ENCODE results near the gene ACOX1.

ACOX1 gene

DNA sequence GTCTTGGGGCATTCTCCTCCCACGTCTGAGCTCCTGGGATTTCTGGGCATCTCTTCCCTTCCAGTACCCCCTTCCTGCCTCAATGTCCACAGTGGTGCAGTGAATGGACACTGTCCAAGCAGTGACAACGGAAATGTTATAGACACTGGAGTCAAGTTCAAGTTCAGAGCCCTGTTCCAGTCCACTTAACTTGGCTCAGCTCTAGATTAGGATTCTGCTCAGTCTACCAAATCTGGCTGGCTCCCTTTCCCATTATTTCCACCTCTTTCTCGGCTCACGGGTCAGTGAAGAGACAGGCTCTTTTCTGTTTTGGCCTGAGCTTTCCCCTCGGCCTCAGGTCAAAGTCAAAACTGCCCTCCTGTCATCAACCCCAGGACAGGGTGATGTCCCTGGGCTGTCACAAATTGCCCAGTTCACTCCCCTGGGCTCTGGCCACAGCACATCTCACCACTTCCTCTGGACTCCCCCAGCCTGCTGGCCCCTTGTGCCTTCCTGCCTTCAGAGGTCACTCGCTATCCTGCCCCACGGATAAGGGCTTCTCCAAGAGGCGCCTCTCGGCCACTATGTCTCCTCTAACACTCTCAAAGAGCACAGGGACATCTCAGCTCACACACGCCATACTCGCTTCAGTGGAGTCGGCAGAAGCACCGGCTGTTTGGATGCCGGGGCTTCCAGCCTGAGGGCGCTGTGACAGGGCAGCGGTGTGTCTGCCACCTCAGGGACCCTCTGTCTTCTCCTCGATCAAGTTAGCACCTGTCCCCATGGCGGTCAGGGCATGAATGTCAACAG, 56.6 kb downstream of the ACOX1 start:
- no peaks in the 10 kb centered on the region for H3K9me3 ChIP-seq (ENCODE audit: control insufficient read depth, insufficient read depth, low read length)
- peaks cover 9% of the 10 kb centered on the region for H3K36me3 ChIP-seq (ENCODE audit: control insufficient read depth, insufficient read depth, low read length)
- no peak overlapping the region for H3K4me3 ChIP-seq (ENCODE audit: low read depth, low read length)

DNA sequence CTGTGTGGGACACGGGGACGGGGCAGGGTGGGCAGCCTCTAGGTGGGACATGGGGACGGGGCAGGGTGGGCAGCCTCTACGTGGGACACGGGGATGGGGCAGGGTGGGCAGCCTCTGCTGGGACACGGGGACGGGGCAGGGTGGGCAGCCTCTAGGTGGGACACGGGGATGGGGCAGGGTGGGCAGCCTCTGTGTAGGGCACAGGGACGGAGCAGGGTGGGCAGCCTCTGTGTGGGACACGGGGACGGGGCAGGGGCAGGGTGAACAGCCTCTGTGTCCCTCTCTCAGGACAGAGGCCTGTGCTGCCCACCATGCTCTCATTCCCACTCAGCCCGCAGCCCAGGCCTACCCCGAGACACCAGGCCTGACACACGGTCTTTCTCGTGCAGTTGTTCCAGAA, 57.4 kb downstream of the ACOX1 start:
- H3K36me3 ChIP-seq (ENCODE audit: control insufficient read depth, insufficient read depth, low read length), result peaks cover 9% of the 10 kb centered on the region
- H3K27me3 ChIP-seq (ENCODE audit: control insufficient read depth, insufficient read depth, low read length), result no peaks in the 10 kb centered on the region
- H3K9ac ChIP-seq (ENCODE audit: low read depth, low read length), result no peak overlapping the region
- no peaks in the 10 kb centered on the region for H3K9me3 ChIP-seq (ENCODE audit: control insufficient read depth, insufficient read depth, low read length)
- H3K4me3 ChIP-seq (ENCODE audit: low read depth, low read length), result no peak overlapping the region
- H3K4me1 ChIP-seq (ENCODE audit: control insufficient read depth, insufficient read depth, low read length), result no peaks in the 10 kb centered on the region

More for the DNA sequence above, 56.6 kb downstream of the ACOX1 start:
- Histone ChIP-seq H3K27me3 (ENCODE audit: control insufficient read depth, insufficient read depth, low read length) (no peaks in the 10 kb centered on the region), H3K4me1 (ENCODE audit: control insufficient read depth, insufficient read depth, low read length) (no peaks in the 10 kb centered on the region), H3K9ac (ENCODE audit: low read depth, low read length) (no peak overlapping the region)

DNA sequence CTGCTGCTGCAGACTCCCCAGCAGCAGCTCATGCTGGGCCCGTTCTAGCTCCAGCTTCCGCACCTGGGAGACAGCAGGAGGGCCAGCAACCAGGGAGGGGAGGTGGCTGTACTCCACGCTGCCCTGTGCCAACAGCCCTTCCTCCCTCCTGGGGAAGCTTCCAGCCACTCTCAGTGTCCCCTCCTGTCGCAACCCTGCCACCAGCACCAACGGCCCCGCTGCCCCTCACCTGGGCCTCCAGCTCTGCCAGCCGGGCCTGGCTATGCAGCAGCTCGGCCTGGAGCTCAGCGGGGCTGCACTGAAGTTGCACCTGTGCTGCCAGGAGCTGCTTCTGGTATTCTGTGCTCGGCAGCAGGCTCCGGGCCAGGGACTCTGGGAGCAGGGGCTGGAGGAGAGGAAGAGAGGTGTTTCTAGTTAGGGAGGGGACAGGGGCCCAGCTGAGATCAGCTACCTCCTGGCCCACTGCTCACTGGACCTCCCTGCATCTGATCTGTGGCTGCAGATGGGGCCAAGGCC, 58.9 kb downstream of the ACOX1 start:
- Histone ChIP-seq H3K36me3 (ENCODE audit: control insufficient read depth, insufficient read depth, low read length) (peaks cover 6% of the 10 kb centered on the region), H3K27me3 (ENCODE audit: control insufficient read depth, insufficient read depth, low read length) (no peaks in the 10 kb centered on the region), H3K9me3 (ENCODE audit: control insufficient read depth, insufficient read depth, low read length) (no peaks in the 10 kb centered on the region), H3K9ac (ENCODE audit: low read depth, low read length) (no peak overlapping the region), H3K4me3 (ENCODE audit: low read depth, low read length) (no peak overlapping the region), H3K4me1 (ENCODE audit: control insufficient read depth, insufficient read depth, low read length) (no peaks in the 10 kb centered on the region)

DNA sequence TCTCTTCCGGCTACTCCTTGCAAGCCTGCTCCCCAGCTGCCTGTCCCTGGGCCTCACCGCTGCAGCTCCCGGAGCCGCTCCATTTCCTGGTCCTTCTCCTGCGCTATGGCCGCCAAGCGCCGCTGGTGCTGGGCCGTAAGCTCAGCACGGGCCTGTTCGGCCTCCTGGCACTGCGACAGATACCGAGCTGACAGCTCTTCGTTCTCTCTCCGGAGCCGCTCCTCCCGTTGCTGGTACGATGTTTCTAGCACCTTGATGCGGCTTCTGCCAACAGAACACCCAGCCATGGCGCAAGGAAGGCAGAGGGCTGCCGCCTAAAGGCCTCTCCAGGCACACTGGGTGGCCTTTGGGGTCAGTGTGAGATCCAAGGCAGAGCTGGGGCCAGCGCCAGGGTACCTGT, 59.4 kb downstream of the ACOX1 start:
- Histone ChIP-seq H3K9ac (ENCODE audit: low read depth, low read length) (no peak overlapping the region), H3K4me1 (ENCODE audit: control insufficient read depth, insufficient read depth, low read length) (no peaks in the 10 kb centered on the region), H3K27me3 (ENCODE audit: control insufficient read depth, insufficient read depth, low read length) (no peaks in the 10 kb centered on the region), H3K36me3 (ENCODE audit: control insufficient read depth, insufficient read depth, low read length) (peaks cover 6% of the 10 kb centered on the region), H3K4me3 (ENCODE audit: low read depth, low read length) (no peak overlapping the region), H3K9me3 (ENCODE audit: control insufficient read depth, insufficient read depth, low read length) (no peaks in the 10 kb centered on the region)

DNA sequence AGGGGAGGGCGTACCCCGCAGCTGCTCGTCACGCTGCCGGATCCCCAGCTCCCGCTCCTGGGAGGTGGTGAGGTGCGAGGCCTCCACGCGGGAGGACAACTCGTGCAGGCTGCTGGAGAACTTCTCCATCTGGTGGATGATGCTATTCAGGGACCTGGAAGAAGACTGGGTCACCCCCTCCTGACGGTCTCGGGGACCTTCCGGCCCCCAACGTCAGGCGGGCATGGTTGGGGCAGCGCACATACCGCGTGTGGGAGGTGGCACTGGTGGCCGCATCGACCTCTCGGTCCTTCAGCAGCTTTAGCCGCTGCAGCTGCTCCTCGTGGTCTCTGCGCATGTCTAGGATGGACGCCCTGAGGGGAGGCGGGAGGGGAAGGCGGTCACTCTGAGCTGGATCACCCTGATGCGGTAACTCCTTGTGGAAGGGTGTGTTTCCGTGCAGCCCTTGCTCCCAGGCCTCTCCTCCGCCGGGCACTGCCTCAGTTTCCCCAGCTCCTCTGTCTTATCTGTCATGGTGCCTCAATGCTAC, 61.0 kb downstream of the ACOX1 start:
- H3K27me3 ChIP-seq (ENCODE audit: control insufficient read depth, insufficient read depth, low read length), result no peaks in the 10 kb centered on the region
- H3K4me1 ChIP-seq (ENCODE audit: control insufficient read depth, insufficient read depth, low read length), result no peaks in the 10 kb centered on the region
- H3K4me3 ChIP-seq (ENCODE audit: low read depth, low read length), result no peak overlapping the region
- no peak overlapping the region for H3K9ac ChIP-seq (ENCODE audit: low read depth, low read length)
- no peaks in the 10 kb centered on the region for H3K9me3 ChIP-seq (ENCODE audit: control insufficient read depth, insufficient read depth, low read length)
- H3K36me3 ChIP-seq (ENCODE audit: control insufficient read depth, insufficient read depth, low read length), result peaks cover 11% of the 10 kb centered on the region

DNA sequence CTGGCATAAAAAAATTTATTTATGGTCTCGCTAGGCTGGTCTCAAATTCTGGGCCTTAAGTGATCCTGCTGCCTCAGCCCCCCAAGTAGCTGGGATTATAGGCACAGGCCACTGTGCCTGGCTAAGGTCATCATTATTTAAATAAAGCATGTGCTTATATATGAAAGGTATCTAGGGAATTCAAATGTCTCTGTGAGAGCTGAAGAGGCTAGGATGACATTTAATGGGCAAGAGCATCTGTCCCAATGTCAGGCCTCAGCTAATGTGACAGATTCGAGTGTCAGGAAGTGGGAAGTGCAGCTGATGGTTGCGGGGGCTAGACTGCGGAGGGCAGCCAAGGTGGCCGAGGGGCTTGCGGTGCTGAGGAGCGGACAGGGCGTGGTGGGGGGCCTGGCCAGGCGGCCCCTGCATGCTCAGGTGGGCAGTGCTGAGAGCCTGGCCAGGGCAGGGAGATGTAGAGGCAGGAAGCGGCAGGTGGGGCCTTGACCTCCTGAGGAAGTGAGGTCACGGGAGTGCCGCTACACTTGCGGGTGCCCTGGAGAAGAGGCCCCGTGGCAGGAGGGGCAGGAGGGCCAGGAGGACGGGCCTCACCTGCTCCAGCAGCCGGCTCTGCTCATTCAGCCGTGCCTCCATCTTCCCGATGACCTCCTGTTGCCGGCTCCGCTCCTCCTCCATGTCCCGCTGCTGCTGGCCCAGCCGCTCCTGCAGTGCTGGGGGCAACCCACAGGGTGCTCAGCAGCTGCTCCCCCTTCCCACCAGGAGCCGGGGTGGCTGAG, 61.6 kb downstream of the ACOX1 start:
- H3K36me3 ChIP-seq (ENCODE audit: control insufficient read depth, insufficient read depth, low read length), result peaks cover 8% of the 10 kb centered on the region
- no peak overlapping the region for H3K9ac ChIP-seq (ENCODE audit: low read depth, low read length)
- H3K27me3 ChIP-seq (ENCODE audit: control insufficient read depth, insufficient read depth, low read length), result no peaks in the 10 kb centered on the region
- H3K4me1 ChIP-seq (ENCODE audit: control insufficient read depth, insufficient read depth, low read length), result no peaks in the 10 kb centered on the region
- H3K4me3 ChIP-seq (ENCODE audit: low read depth, low read length), result no peak overlapping the region
- H3K9me3 ChIP-seq (ENCODE audit: control insufficient read depth, insufficient read depth, low read length), result no peaks in the 10 kb centered on the region

DNA sequence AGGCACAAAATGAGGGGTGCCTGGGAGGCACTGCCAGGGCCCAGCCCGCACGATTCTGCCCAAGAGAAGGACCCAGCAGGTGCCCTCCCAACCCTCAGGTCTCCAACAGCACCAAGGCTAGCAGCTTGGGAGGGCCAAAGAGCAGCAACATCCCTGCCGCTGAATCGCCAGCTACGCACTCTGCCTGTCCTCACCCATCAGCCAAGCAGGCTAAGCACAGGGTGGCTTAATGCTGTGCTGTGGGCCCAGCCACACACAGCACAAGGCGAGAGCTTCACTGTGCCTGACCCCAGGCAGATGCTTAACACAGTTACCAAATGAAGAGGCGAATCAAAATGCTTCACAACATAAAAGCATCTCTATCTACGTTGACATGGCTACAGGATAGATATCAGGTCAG, 63.7 kb downstream of the ACOX1 start:
- Histone ChIP-seq H3K27me3 (ENCODE audit: control insufficient read depth, insufficient read depth, low read length) (no peaks in the 10 kb centered on the region), H3K9me3 (ENCODE audit: control insufficient read depth, insufficient read depth, low read length) (no peaks in the 10 kb centered on the region), H3K9ac (ENCODE audit: low read depth, low read length) (no peak overlapping the region), H3K4me1 (ENCODE audit: control insufficient read depth, insufficient read depth, low read length) (no peaks in the 10 kb centered on the region), H3K4me3 (ENCODE audit: low read depth, low read length) (no peak overlapping the region), H3K36me3 (ENCODE audit: control insufficient read depth, insufficient read depth, low read length) (peaks cover 8% of the 10 kb centered on the region)

DNA sequence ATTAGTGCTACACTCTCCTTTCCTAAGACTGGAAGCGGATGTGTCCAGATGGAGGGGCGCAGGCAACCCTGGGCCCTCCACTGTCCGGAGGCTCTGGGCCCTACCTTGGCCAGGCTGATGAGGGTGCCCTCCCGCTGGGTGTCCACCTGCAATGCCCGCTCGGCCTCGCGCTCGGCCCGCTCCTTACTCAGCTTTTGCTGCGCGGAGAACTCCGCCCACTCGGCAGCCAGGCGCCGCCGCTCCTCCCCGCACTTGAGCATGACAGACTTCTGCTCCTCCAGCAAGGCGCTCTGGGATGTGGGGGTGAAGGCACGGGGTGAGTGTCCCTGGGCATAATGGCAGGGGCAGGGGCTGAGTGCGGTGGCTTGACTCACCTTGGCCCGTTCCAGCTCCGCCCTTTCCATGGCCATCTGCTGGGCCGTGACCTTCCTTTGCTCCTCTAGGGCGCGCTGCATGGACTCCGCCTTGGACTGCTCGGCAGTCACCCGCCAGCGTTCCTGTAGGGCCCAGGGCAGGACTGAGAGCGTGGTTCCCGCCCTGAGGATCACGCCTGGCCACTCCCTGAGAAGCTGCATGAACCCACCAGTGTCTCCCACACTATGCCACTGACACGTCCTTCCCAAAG, 64.2 kb downstream of the ACOX1 start:
- H3K9me3 ChIP-seq (ENCODE audit: control insufficient read depth, insufficient read depth, low read length), result no peaks in the 10 kb centered on the region
- no peak overlapping the region for H3K9ac ChIP-seq (ENCODE audit: low read depth, low read length)
- no peaks in the 10 kb centered on the region for H3K27me3 ChIP-seq (ENCODE audit: control insufficient read depth, insufficient read depth, low read length)
- no peaks in the 10 kb centered on the region for H3K4me1 ChIP-seq (ENCODE audit: control insufficient read depth, insufficient read depth, low read length)
- no peak overlapping the region for H3K4me3 ChIP-seq (ENCODE audit: low read depth, low read length)
- H3K36me3 ChIP-seq (ENCODE audit: control insufficient read depth, insufficient read depth, low read length), result peaks cover 8% of the 10 kb centered on the region

DNA sequence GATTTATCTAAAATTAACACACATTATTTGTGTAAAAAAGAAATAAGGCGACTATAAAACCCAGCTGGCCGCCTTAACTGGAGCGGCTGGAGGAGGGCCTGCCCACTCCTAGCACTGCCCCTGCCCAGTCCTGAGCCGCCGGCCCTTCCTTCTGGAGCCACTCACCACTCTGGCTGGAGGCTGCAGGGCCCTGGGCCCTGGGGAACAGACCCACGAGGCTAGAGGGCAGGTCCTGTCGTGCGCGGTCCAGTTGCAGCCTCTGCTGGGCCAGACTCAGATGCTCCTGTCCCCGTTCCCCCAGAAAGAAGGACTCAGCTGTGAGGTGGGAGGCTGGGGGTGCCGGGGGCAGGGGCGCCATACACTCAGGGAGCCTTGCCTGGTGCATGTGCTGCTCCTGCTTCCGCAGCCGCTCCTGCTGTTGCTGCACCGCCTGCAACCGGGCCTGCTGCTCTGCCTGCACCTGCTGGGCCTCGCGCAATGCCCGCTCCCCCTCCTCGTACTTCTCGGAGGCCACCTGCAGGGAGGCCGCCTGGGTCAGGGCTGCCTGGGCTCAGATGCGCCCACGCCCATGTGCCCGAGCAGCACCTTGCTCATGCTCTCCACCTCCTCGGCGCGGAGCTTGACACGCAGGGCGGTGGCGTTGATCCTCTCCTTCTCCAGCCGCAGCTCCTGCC, 65.3 kb downstream of the ACOX1 start:
- no peak overlapping the region for H3K9ac ChIP-seq (ENCODE audit: low read depth, low read length)
- H3K36me3 ChIP-seq (ENCODE audit: control insufficient read depth, insufficient read depth, low read length), result peaks cover 8% of the 10 kb centered on the region
- H3K4me1 ChIP-seq (ENCODE audit: control insufficient read depth, insufficient read depth, low read length), result no peaks in the 10 kb centered on the region
- H3K27me3 ChIP-seq (ENCODE audit: control insufficient read depth, insufficient read depth, low read length), result no peaks in the 10 kb centered on the region
- no peak overlapping the region for H3K4me3 ChIP-seq (ENCODE audit: low read depth, low read length)
- H3K9me3 ChIP-seq (ENCODE audit: control insufficient read depth, insufficient read depth, low read length), result no peaks in the 10 kb centered on the region

DNA sequence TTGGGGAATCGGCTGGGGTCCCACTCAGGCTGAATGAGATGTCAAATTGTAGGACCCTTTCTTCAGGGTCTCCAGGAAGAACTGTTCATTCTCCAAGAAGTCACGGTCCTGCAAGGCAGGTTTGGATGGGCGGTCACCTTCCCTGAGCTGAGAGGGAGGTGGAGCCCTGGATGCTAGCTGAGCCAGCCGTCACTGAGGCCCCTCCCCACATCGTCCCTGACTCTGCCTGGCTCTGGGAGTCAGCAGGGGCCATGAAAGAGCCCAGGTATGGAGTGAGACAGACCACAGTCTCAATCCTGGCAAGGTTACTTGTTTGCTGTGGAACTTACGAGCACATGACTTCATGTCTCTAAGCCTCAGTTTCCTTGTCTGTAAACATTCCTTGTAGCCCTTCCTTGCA, 68.3 kb downstream of the ACOX1 start:
- Histone ChIP-seq H3K27me3 (ENCODE audit: control insufficient read depth, insufficient read depth, low read length) (no peaks in the 10 kb centered on the region), H3K4me1 (ENCODE audit: control insufficient read depth, insufficient read depth, low read length) (no peaks in the 10 kb centered on the region), H3K4me3 (ENCODE audit: low read depth, low read length) (no peak overlapping the region), H3K9ac (ENCODE audit: low read depth, low read length) (no peak overlapping the region), H3K9me3 (ENCODE audit: control insufficient read depth, insufficient read depth, low read length) (no peaks in the 10 kb centered on the region), H3K36me3 (ENCODE audit: control insufficient read depth, insufficient read depth, low read length) (peaks cover 8% of the 10 kb centered on the region)

DNA sequence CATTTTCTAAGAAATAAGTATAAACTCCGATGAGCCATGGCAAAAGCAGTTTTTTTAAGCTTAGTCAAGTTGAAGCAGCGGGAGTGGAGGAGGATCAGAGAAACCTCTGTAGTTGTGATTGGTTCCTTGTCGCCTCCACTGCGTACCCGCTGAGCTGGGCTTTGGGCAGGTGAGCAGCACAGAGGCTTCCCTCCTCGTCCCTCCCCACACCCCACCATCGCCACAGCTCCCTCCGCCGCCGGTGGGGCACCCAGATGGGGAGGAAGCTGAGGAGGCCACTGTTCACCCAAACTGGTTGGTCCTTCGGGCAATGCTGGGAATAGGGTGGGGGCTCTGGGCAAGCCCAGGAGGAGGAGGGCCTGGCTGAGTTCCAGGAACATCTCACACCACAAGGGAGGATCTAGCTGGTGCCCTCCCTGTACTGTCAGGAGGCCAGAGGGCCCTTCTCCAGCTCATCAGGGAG, 69.1 kb downstream of the ACOX1 start:
- Histone ChIP-seq H3K27me3 (ENCODE audit: control insufficient read depth, insufficient read depth, low read length) (no peaks in the 10 kb centered on the region), H3K9me3 (ENCODE audit: control insufficient read depth, insufficient read depth, low read length) (no peaks in the 10 kb centered on the region), H3K36me3 (ENCODE audit: control insufficient read depth, insufficient read depth, low read length) (peaks cover 8% of the 10 kb centered on the region), H3K4me3 (ENCODE audit: low read depth, low read length) (no peak overlapping the region), H3K9ac (ENCODE audit: low read depth, low read length) (no peak overlapping the region), H3K4me1 (ENCODE audit: control insufficient read depth, insufficient read depth, low read length) (no peaks in the 10 kb centered on the region)

Data from iPS-15b (cell line).